ENCODE data around the gene MLYCD.

MLYCD gene

DNA sequence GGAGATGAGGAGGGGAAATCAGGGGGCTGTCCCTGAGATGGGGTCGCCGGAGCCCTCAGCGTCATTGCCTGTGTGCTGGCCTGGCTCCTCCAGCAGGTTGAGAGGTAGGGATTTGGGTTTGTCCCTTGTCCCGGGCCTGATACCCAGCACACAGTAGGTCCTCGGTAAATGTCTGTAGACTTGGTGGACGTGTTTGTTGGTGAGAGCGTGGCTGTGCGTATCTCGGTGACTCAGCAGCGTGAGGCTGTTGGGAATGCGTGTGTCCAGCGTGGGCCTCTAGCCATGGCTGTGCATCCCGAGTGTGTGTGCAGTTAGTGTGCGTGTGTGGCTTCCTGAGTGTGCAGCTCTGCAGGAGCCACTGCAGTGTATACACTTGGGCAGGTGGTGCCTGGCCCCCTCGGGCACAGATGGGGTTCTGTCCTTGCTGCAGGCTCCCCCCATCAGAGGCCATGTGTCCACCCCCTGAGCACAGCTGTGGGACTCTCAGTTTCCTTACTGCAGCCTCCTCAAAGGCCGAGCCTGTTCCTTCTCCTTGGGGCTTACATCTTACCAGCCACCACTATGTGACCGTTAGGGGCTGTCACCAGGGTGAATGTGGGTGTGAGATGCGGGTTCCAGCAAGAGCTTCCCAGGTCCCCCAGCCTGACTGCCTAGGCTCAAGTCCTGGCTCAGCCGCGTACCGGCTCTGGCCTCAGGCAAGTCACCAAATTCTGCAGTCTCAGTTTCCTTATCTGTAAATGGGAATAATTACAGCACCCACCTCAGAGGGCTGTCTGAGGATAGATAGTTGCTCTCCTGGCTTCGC is 74.9 kb downstream of the MLYCD start:
- Histone ChIP-seq H2BK12ac (ENCODE audit: low read length in 2 of 2) (no peak overlapping the region), H3K18ac (ENCODE audit: low read depth in 1 of 2, low read length in 2 of 2) (no peak overlapping the region), H2AFZ (ENCODE audit: low read depth, low read length) (no peak overlapping the region), H4K8ac (ENCODE audit: low read length) (no peak overlapping the region), H3K27ac (ENCODE audit: low read length, poor library complexity, severe bottlenecking) (no peak overlapping the region), H2BK120ac (ENCODE audit: low read depth, low read length) (no peak overlapping the region), H2BK15ac (ENCODE audit: low read depth, poor library complexity, severe bottlenecking) (no peak overlapping the region), H3K23ac (ENCODE audit: low read length in 2 of 2) (no peak overlapping the region), H2AK5ac (ENCODE audit: low read length, severe bottlenecking) (no peak overlapping the region), H3K4me1 (ENCODE audit: control insufficient read depth, insufficient read depth, low read depth, low read length) (peaks cover 5% of the 10 kb centered on the region), H3K9ac (ENCODE audit: low read length) (no peak overlapping the region), H3K36me3 (ENCODE audit: control insufficient read depth in 1 of 2, insufficient read depth in 2 of 2, low read depth in 1 of 2, low read length in 2 of 2) (no peaks in the 10 kb centered on the region), H4K91ac (ENCODE audit: low read length) (no peak overlapping the region), H3K9me3 (ENCODE audit: control insufficient read depth, low read length) (peaks cover 10% of the 10 kb centered on the region), H3K14ac (ENCODE audit: low read length in 2 of 2) (no peak overlapping the region), H3K4me3 (ENCODE audit: insufficient read depth in 1 of 2, low read depth in 1 of 2, low read length in 2 of 2) (no peak overlapping the region), H3K79me1 (replicated peaks; ENCODE audit: low read length, poor library complexity, severe bottlenecking) (no peaks in the 10 kb centered on the region), H2BK5ac (ENCODE audit: low read depth, low read length, poor library complexity, severe bottlenecking) (no peak overlapping the region), H3K4me2 (ENCODE audit: low read length, poor library complexity, severe bottlenecking) (no peak overlapping the region), H3K4ac (ENCODE audit: low read depth in 1 of 2, low read length in 2 of 2) (no peak overlapping the region), H3K27me3 (ENCODE audit: control insufficient read depth in 1 of 2, insufficient read depth in 1 of 2, low read length in 2 of 2) (peaks cover 30 to 41% of the 10 kb centered on the region in 2 experiments)
- no peak for DNase-seq
- WGBS: 88% methylated on average over 22 of the region's 22 CpGs

DNA sequence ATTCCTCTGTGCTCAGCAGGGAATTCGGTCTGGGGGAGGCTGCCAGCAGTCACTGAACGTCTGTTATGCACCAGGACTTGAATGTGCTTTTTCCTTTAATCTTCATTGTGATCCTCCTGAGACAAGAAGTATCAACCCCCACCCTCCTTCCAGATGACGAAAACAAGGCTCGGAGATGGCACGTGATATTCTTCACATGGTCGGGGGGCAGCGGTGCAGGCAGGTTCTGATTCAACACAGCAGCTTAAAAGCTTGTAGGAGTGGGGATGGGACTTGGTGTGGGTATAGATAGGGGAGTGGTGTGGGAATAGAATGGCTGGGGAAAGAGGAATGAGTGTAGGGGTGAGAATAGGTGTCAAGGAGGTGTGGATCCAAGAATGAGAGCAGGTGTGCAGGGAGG is 75.6 kb downstream of the MLYCD start:
- Histone ChIP-seq H3K14ac (ENCODE audit: low read length in 2 of 2) (no peak overlapping the region), H3K23ac (ENCODE audit: low read length in 2 of 2) (no peak overlapping the region), H2BK5ac (ENCODE audit: low read depth, low read length, poor library complexity, severe bottlenecking) (no peak overlapping the region), H3K27me3 (ENCODE audit: control insufficient read depth in 1 of 2, insufficient read depth in 1 of 2, low read length in 2 of 2) (peaks cover 28 to 35% of the 10 kb centered on the region in 2 experiments), H4K91ac (ENCODE audit: low read length) (no peak overlapping the region), H4K8ac (ENCODE audit: low read length) (no peak overlapping the region), H3K4me1 (ENCODE audit: control insufficient read depth, insufficient read depth, low read depth, low read length) (peaks cover 2% of the 10 kb centered on the region), H3K9me3 (ENCODE audit: control insufficient read depth, low read length) (peaks cover 15% of the 10 kb centered on the region), H3K4me2 (ENCODE audit: low read length, poor library complexity, severe bottlenecking) (no peak overlapping the region), H3K79me1 (replicated peaks; ENCODE audit: low read length, poor library complexity, severe bottlenecking) (no peaks in the 10 kb centered on the region), H2BK120ac (ENCODE audit: low read depth, low read length) (no peak overlapping the region), H3K18ac (ENCODE audit: low read depth in 1 of 2, low read length in 2 of 2) (no peak overlapping the region), H2AFZ (ENCODE audit: low read depth, low read length) (no peak overlapping the region), H3K4me3 (ENCODE audit: insufficient read depth in 1 of 2, low read depth in 1 of 2, low read length in 2 of 2) (no peak overlapping the region), H3K4ac (ENCODE audit: low read depth in 1 of 2, low read length in 2 of 2) (no peak overlapping the region), H3K27ac (ENCODE audit: low read length, poor library complexity, severe bottlenecking) (no peak overlapping the region), H3K36me3 (ENCODE audit: control insufficient read depth in 1 of 2, insufficient read depth in 2 of 2, low read depth in 1 of 2, low read length in 2 of 2) (no peaks in the 10 kb centered on the region), H2BK12ac (ENCODE audit: low read length in 2 of 2) (no peak overlapping the region), H3K9ac (ENCODE audit: low read length) (no peak overlapping the region), H2AK5ac (ENCODE audit: low read length, severe bottlenecking) (no peak overlapping the region), H2BK15ac (ENCODE audit: low read depth, poor library complexity, severe bottlenecking) (no peak overlapping the region)
- 76% methylated on average over 7 of the region's 7 CpGs for WGBS
- no peak for DNase-seq

DNA sequence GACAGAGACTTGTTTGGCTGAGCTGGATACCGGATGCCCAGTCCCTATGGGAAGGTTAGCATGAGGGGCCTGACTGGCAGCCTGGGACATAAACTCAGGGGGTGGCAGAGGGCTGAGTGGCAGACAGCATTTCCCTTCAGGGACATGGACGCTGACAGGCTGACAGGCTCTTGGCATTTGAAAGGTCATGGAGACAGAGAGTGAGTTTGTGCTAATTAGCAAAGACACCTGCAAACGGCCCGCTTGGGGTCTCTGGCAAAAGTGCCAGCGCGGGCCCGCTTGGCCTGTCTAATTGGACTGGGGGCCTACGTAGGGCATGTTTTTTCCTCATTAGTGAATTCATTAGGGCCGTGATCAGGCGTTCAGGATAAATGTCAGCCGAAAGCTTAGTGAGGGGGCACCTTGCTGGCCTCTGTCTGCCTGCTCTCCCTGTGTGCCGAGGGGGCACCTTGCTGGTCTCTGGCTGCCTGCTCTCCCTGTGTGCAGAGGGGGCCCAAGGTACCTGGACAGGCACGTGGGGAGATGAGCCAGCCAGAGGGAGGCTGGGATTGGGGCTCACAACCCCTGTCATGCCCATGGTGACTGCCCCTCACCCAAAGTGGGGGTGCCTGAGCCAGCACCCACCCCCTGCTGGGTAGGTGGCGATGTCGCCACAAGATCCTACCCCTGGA is 76.8 kb downstream of the MLYCD start:
- H3K23ac ChIP-seq (ENCODE audit: low read length in 2 of 2): no peak overlapping the region
- DNase-seq: no peak
- no peak overlapping the region for H3K4me2 ChIP-seq (ENCODE audit: low read length, poor library complexity, severe bottlenecking)
- peaks cover 1% of the 10 kb centered on the region for H3K4me1 ChIP-seq (ENCODE audit: control insufficient read depth, insufficient read depth, low read depth, low read length)
- no peaks in the 10 kb centered on the region for H3K36me3 ChIP-seq (ENCODE audit: control insufficient read depth in 1 of 2, insufficient read depth in 2 of 2, low read depth in 1 of 2, low read length in 2 of 2)
- WGBS: 87% methylated on average over 15 of the region's 15 CpGs
- no peak overlapping the region for H2BK120ac ChIP-seq (ENCODE audit: low read depth, low read length)
- H3K9ac ChIP-seq (ENCODE audit: low read length): no peak overlapping the region
- H2BK15ac ChIP-seq (ENCODE audit: low read depth, poor library complexity, severe bottlenecking): no peak overlapping the region
- H3K4me3 ChIP-seq (ENCODE audit: insufficient read depth in 1 of 2, low read depth in 1 of 2, low read length in 2 of 2): no peak overlapping the region
- peaks cover 24 to 28% of the 10 kb centered on the region in 2 experiments for H3K27me3 ChIP-seq (ENCODE audit: control insufficient read depth in 1 of 2, insufficient read depth in 1 of 2, low read length in 2 of 2)
- peaks cover 15% of the 10 kb centered on the region for H3K9me3 ChIP-seq (ENCODE audit: control insufficient read depth, low read length)
- no peak overlapping the region for H2AFZ ChIP-seq (ENCODE audit: low read depth, low read length)
- H3K18ac ChIP-seq (ENCODE audit: low read depth in 1 of 2, low read length in 2 of 2): no peak overlapping the region
- H3K4ac ChIP-seq (ENCODE audit: low read depth in 1 of 2, low read length in 2 of 2): no peak overlapping the region
- H2BK5ac ChIP-seq (ENCODE audit: low read depth, low read length, poor library complexity, severe bottlenecking): no peak overlapping the region
- no peak overlapping the region for H2AK5ac ChIP-seq (ENCODE audit: low read length, severe bottlenecking)
- H3K14ac ChIP-seq (ENCODE audit: low read length in 2 of 2): no peak overlapping the region
- H4K91ac ChIP-seq (ENCODE audit: low read length): no peak overlapping the region
- H3K27ac ChIP-seq (ENCODE audit: low read length, poor library complexity, severe bottlenecking): no peak overlapping the region
- H4K8ac ChIP-seq (ENCODE audit: low read length): no peak overlapping the region
- H3K79me1 ChIP-seq (replicated peaks; ENCODE audit: low read length, poor library complexity, severe bottlenecking): no peaks in the 10 kb centered on the region
- H2BK12ac ChIP-seq (ENCODE audit: low read length in 2 of 2): no peak overlapping the region
